WERI-Rb-1 (cell line): ENCODE data around the gene DTNBP1.
A peak's percentile ranks its signal among the peaks of the same experiment; 100 is the strongest.

Source experiments
- DNase-seq: peaks from one replicate; pipeline ENCODE4 v3.0.0-alpha.2; 2020
- H3K27ac ChIP-seq: fragments of 250-450 bp; sonication (Bioruptor Pico); 2 replicates; pipeline ENCODE4 v1.5.1; 2020; ENCODE audit warnings: mild to moderate bottlenecking, moderate library complexity
- H3K27me3 ChIP-seq: fragments of 250-450 bp; sonication (Bioruptor Pico); 2 replicates; pipeline ENCODE4 v1.5.1; 2021; ENCODE audit warnings: mild to moderate bottlenecking, low read depth, moderate library complexity; ENCODE audit not compliant: insufficient read depth, severe bottlenecking
- H3K36me3 ChIP-seq: fragments of 250-450 bp; sonication (Bioruptor Pico); 2 replicates; pipeline ENCODE4 v1.5.1; 2020; ENCODE audit warnings: mild to moderate bottlenecking, moderate library complexity
- H3K4me3 ChIP-seq: 2 replicates; pipeline ENCODE4 v1.5.1; 2011; ENCODE audit warnings: low read depth, mild to moderate bottlenecking, control low read depth, low read length
- H3K9me3 ChIP-seq: fragments of 250-450 bp; sonication (Bioruptor Pico); 2 replicates; pipeline ENCODE4 v1.5.1; 2021; ENCODE audit warnings: mild to moderate bottlenecking, moderate library complexity; ENCODE audit not compliant: severe bottlenecking
- CTCF ChIP-seq: IDR thresholded peaks from 2 replicates; pipeline ENCODE4 v1.5.1; 2011; ENCODE audit warnings: low read depth, mild to moderate bottlenecking, control low read depth, inconsistent platforms, low read length

Gene DTNBP1

DNA sequence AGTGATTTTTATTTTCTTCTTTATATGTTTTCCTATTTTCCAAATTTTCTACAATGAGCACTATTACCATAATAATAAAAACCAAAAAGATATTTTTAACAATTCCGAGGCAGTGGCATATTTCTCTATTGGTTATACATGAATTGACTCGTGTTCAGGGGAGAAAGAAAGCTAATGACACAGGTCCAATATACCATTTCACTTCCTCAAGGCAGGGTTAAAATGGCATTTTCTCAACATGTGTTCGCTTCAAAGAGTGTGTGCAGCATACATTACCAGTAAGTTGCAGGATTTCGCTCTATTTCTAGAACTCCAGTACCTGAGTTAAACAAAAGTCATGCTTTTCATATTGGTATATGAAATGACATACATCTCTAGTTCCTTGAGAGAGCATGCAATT lies 35.1 kb upstream of the DTNBP1 start:
- Histone ChIP-seq H3K9me3 (peaks cover 2% of the 10 kb centered on the region), H3K4me3 (no peak overlapping the region), H3K27ac (no peak overlapping the region), H3K27me3 (no peaks in the 10 kb centered on the region), H3K36me3 (no peaks in the 10 kb centered on the region)
- DNase-seq, result no peak
- no peak for TF ChIP-seq CTCF

DNA sequence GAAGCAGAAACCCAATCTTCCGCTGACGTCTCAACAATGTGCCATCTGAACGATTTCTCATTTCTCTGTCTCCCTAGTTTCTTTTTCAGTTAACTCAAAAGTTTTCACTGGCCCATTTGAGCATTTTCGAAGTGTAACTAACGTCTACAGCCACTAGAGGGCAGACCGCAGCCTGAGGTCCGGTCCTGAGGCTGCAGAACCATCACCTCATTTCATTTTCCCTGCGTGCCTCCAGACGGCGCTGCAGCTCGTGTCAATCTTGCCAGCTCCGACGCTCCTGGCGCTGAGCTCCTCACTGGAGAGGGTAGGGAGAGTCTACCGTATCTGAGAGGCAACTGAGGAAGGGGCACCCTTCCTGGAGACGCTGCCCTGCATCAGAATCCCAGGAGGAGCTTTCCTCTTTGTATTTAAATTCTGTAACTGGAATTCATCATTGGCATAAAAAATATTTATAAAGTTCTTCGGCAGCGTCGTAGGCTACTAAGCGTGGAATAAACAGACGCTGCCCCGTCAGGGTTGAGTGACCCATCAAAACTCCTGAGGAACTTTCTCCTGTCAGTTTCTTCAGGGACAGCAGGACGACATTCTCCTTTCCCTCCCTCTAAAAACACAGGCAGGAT lies 28.5 kb upstream of the DTNBP1 start:
- Histone ChIP-seq H3K27me3 (no peaks in the 10 kb centered on the region), H3K4me3 (no peak overlapping the region), H3K9me3 (peaks cover 7% of the 10 kb centered on the region), H3K27ac (peak overlapping the region; percentile 47), H3K36me3 (no peaks in the 10 kb centered on the region)
- DNase-seq, result peak; percentile 94
- peak; percentile 100 for TF ChIP-seq CTCF

DNA sequence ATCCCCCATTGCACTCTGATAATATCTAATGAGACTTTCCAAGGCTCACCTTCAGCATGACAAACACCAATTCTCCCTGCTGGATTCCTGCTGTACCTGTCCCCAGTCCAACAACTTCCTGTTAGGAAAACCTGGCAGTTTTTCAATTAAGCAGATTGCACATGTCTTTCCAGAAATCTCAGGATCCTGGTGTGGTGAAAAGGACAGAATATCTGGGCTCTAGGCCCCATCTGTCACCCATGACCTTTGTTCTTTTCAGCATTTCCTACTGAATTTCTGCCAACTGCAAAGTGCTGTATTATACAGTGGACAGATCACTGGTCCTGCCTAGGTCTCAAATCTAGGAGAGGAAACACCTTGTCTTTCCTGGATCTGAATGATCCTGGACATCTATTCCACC lies 27.7 kb upstream of the DTNBP1 start:
- Histone ChIP-seq H3K9me3 (peaks cover 7% of the 10 kb centered on the region), H3K27me3 (no peaks in the 10 kb centered on the region), H3K36me3 (no peaks in the 10 kb centered on the region), H3K4me3 (no peak overlapping the region), H3K27ac (peak overlapping the region; percentile 47)
- TF ChIP-seq CTCF, result no peak
- no peak for DNase-seq

GRCh38 chr6:15689586-15690482 lies 27.0 kb upstream of the DTNBP1 start:
- no peaks in the 10 kb centered on the region for H3K36me3 ChIP-seq
- H3K9me3 ChIP-seq, result peaks cover 7% of the 10 kb centered on the region
- no peak for TF ChIP-seq CTCF
- no peak for DNase-seq
- no peaks in the 10 kb centered on the region for H3K27me3 ChIP-seq
- no peak overlapping the region for H3K4me3 ChIP-seq
- peak overlapping the region; percentile 47 for H3K27ac ChIP-seq

GRCh38 chr6:15685619-15686018 lies 22.8 kb upstream of the DTNBP1 start:
- DNase-seq, result no peak
- no peak overlapping the region for H3K27ac ChIP-seq
- no peaks in the 10 kb centered on the region for H3K27me3 ChIP-seq
- no peak overlapping the region for H3K4me3 ChIP-seq
- H3K9me3 ChIP-seq, result peaks cover 9% of the 10 kb centered on the region
- H3K36me3 ChIP-seq, result no peaks in the 10 kb centered on the region
- no peak for TF ChIP-seq CTCF
